ENCODE data around the gene KLF4. TPM values are rescaled to one million over a fixed set of nuclear protein-coding genes. Genes with fewer than 3 reads are reported as not detected.

Gene KLF4
- polyA plus RNA-seq, 3 donors = 36.6 to 512 (median 37.2) TPM

GRCh38 chr9:107471552-107471951, 18.0 kb downstream of the KLF4 start:
- no peak for TF ChIP-seq CTCF (IDR thresholded peaks at IDR 0.05)
- WGBS (ENCODE audit: insufficient coverage) = 100% methylated on average over 2 of the region's 6 CpGs
- no peaks in the 10 kb centered on the region for H3K27me3 ChIP-seq (ENCODE audit: control insufficient read depth in 2 of 2, insufficient read depth in 2 of 2, low read length in 2 of 2)
- no peak overlapping the region for H3K4me2 ChIP-seq (replicated peaks; ENCODE audit: extremely low read depth, low read length, poor library complexity, severe bottlenecking)
- H3K27ac ChIP-seq (ENCODE audit: low read depth in 1 of 2, low read length in 2 of 2) = no peak overlapping the region
- peaks cover 0 to 2% of the 10 kb centered on the region in 2 donors for H3K36me3 Mint-ChIP-seq
- H3K4me1 ChIP-seq (ENCODE audit: control insufficient read depth in 1 of 2, insufficient read depth in 2 of 2, low read length in 2 of 2) = peaks cover 11 to 22% of the 10 kb centered on the region in 2 donors
- H3K36me3 ChIP-seq (replicated peaks in 1 of 2; ENCODE audit: control insufficient read depth in 1 of 2, insufficient read depth in 2 of 2, low read length in 2 of 2) = no peaks in the 10 kb centered on the region
- H3K27ac Mint-ChIP-seq = no peak overlapping the region
- no peak overlapping the region for H3K9ac ChIP-seq (ENCODE audit: insufficient read depth, low read length, poor library complexity, severe bottlenecking)
- H3K4me3 Mint-ChIP-seq = no peak overlapping the region
- H4K20me1 ChIP-seq (ENCODE audit: insufficient read depth, low read length) = no peaks in the 10 kb centered on the region
- H3K4me1 Mint-ChIP-seq = peaks cover 23% of the 10 kb centered on the region
- H2AFZ ChIP-seq (ENCODE audit: insufficient read depth, low read depth, low read length, poor library complexity, severe bottlenecking) = no peak overlapping the region
- no peaks in the 10 kb centered on the region for H3K9me3 Mint-ChIP-seq
- peaks cover 0 to 5% (median 0%) of the 10 kb centered on the region in 3 donors for H3K27me3 Mint-ChIP-seq (ENCODE audit: low read depth in 3 of 3)
- no peaks in the 10 kb centered on the region for H3K79me2 ChIP-seq (ENCODE audit: insufficient read depth, low read length)
- no peak for DNase-seq
- no peak overlapping the region for H3K4me3 ChIP-seq (replicated peaks in 1 of 3; ENCODE audit: low read depth in 2 of 3, low read length in 3 of 3)
- H3K9me3 ChIP-seq (replicated peaks in 1 of 2; ENCODE audit: control insufficient read depth in 1 of 2, insufficient read depth in 1 of 2, low read length in 2 of 2) = no peaks in the 10 kb centered on the region
- intact Hi-C loops (cut with micrococcal nuclease) = loop anchor here in 1 of 2 donors (5.0 kb wide), 1 partner anchor 1096 kb away; no protein-coding TSS in a partner anchor

GRCh38 chr9:107467416-107467815, 22.2 kb downstream of the KLF4 start:
- Histone ChIP-seq H3K9ac (ENCODE audit: insufficient read depth, low read length, poor library complexity, severe bottlenecking) (no peak overlapping the region), H3K9me3 (replicated peaks in 1 of 2; ENCODE audit: control insufficient read depth in 1 of 2, insufficient read depth in 1 of 2, low read length in 2 of 2) (no peaks in the 10 kb centered on the region), H3K4me3 (replicated peaks in 1 of 3; ENCODE audit: low read depth in 2 of 3, low read length in 3 of 3) (no peak overlapping the region), H3K4me2 (replicated peaks; ENCODE audit: extremely low read depth, low read length, poor library complexity, severe bottlenecking) (no peak overlapping the region), H3K4me1 (ENCODE audit: control insufficient read depth in 1 of 2, insufficient read depth in 2 of 2, low read length in 2 of 2) (peaks cover 10 to 18% of the 10 kb centered on the region in 2 donors), H3K79me2 (ENCODE audit: insufficient read depth, low read length) (no peaks in the 10 kb centered on the region), H3K27ac (ENCODE audit: low read depth in 1 of 2, low read length in 2 of 2) (no peak overlapping the region), H3K27me3 (ENCODE audit: control insufficient read depth in 2 of 2, insufficient read depth in 2 of 2, low read length in 2 of 2) (no peaks in the 10 kb centered on the region), H2AFZ (ENCODE audit: insufficient read depth, low read depth, low read length, poor library complexity, severe bottlenecking) (peak overlapping the region; percentile 6), H4K20me1 (ENCODE audit: insufficient read depth, low read length) (no peaks in the 10 kb centered on the region), H3K36me3 (replicated peaks in 1 of 2; ENCODE audit: control insufficient read depth in 1 of 2, insufficient read depth in 2 of 2, low read length in 2 of 2) (no peaks in the 10 kb centered on the region)
- Mint-ChIP-seq H3K27ac (no peak overlapping the region), H3K36me3 (peaks cover 0 to 2% of the 10 kb centered on the region in 2 donors), H3K9me3 (no peaks in the 10 kb centered on the region), H3K27me3 (ENCODE audit: low read depth in 3 of 3) (peaks cover 5 to 11% (median 8%) of the 10 kb centered on the region in 3 donors), H3K4me3 (peak overlapping the region in 1 of 2 donors; percentile 11), H3K4me1 (peaks cover 18% of the 10 kb centered on the region)
- intact Hi-C loops (cut with micrococcal nuclease) = loop anchor here (5.0 to 10.0 kb wide), 4 partner anchors 805 to 1295 kb away; no protein-coding TSS in a partner anchor
- TF ChIP-seq CTCF (IDR thresholded peaks at IDR 0.05) = no peak
- no CpG with 5 or more reads among the region's 1 CpG for WGBS (ENCODE audit: insufficient coverage)
- no peak for DNase-seq

All from CD14-positive monocyte (primary cell).